ENCODE data around the gene TPRKB.
"Not testable (repeated sequence)": the region's sequence is repeated elsewhere in the genome, so short reads cannot be mapped to it uniquely, and the experiment has no call there.

DNA sequence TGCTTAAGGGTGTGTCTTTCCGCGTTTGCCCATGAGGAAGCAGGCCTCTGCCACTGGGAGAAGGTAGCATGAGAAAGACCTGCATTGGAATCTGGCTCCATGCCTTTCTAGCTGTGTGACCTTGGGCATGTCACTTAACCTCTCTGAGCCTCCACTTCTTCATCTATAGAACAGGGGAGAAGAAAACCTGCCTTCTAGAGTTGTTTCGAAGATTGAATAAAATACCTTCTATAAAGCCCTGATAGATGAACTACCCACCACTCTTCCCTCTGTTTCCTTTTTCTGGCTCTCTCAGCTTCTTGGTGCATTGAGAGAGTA is 35.7 kb downstream of the TPRKB start:
- TF ChIP-seq CTCF, POLR2A (IDR thresholded peaks at IDR 0.05): not testable (repeated sequence)

Measured in testis (tissue), 2 donors.